ENCODE measurements around the gene PSME2.

Gene PSME2

GRCh38 chr14:24093901-24094840 is 52.2 kb downstream of the PSME2 start, which contains the start of gene PCK2:
PCK2 (plus strand) TSS chr14:24094311; CDS start chr14:24094406, 95 bp downstream.
- peak; percentile 83 to 90 for DNase-seq (ENCODE audit: low read depth in 2 of 2)
